ENCODE measurements around the gene FNIP2. TPM values are rescaled to one million over a fixed set of nuclear protein-coding genes. Genes with fewer than 3 reads are reported as not detected.
"Not testable (repeated sequence)": the region's sequence is repeated elsewhere in the genome, so short reads cannot be mapped to it uniquely, and the experiment has no call there.

FNIP2 gene
- total and polyA plus RNA-seq, 3 donors from 2014 or later, result 23.5 to 28.4 (median 25.0) TPM

DNA sequence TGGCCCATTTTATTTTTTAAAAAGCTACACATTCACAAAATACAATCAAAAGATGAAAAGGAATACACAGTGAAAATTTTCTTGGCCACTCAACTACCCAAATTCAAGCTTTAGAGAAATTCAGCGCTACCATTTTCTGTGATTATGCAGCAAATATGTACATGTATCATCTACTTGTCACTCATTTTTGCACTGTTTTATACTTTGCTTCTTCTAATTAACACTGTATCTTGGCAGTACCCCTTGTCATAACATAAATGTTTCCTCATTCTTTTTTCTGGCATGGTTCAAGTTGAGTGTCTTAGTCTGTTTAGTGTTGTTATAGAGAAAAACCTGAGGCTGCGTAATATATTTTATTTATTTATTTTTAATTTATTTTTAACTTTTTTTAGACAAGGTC, 30.0 kb upstream of the FNIP2 start:
- H3K27ac ChIP-seq, result no peak overlapping the region
- no peak overlapping the region for H3K4me3 ChIP-seq
- DNase-seq, result no peak
- intact Hi-C loops (cut with DNase I; ENCODE audit: low total_unique reads), result no loop called here
- H3K36me3 ChIP-seq (ENCODE audit: low read depth, missing control alignments), result no peaks in the 10 kb centered on the region
- no peaks in the 10 kb centered on the region for H3K9me3 ChIP-seq
- WGBS, 2 donors, result 96 to 99% methylated on average over 2 of the region's 2 CpGs
- no peaks in the 10 kb centered on the region for H3K27me3 ChIP-seq
- no peaks in the 10 kb centered on the region for H3K4me1 ChIP-seq
- no peak for TF ChIP-seq POLR2A (IDR thresholded peaks at IDR 0.05)
- TF ChIP-seq, protein P1, sequence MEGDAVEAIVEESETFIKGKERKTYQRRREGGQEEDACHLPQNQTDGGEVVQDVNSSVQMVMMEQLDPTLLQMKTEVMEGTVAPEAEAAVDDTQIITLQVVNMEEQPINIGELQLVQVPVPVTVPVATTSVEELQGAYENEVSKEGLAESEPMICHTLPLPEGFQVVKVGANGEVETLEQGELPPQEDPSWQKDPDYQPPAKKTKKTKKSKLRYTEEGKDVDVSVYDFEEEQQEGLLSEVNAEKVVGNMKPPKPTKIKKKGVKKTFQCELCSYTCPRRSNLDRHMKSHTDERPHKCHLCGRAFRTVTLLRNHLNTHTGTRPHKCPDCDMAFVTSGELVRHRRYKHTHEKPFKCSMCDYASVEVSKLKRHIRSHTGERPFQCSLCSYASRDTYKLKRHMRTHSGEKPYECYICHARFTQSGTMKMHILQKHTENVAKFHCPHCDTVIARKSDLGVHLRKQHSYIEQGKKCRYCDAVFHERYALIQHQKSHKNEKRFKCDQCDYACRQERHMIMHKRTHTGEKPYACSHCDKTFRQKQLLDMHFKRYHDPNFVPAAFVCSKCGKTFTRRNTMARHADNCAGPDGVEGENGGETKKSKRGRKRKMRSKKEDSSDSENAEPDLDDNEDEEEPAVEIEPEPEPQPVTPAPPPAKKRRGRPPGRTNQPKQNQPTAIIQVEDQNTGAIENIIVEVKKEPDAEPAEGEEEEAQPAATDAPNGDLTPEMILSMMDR (IDR thresholded peaks at IDR 0.05), result no peak

DNA sequence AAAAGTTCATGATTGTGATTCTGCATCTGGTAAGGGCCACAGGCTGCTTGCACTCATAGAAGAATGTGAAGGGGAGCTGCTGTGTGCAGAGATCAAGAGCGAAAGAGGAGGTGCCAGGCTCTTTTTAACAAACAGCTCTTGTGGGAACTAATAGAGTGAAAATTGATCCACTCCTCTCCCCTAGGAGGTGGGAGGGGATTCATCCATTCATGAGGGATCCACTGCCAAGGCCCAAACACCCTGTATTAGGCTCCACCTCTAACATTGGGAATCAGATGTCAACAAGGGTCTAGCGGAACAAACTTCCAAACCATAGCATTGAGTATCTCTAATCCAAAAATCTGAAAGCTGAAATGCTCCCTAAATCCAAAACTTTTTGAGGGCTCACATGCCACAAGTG, 29.2 kb upstream of the FNIP2 start:
- WGBS, 2 donors, result 90 to 95% methylated on average over 2 of the region's 2 CpGs
- Histone ChIP-seq H3K4me3 (no peak overlapping the region), H3K4me1 (no peaks in the 10 kb centered on the region), H3K27me3 (no peaks in the 10 kb centered on the region), H3K36me3 (ENCODE audit: low read depth, missing control alignments) (no peaks in the 10 kb centered on the region), H3K27ac (no peak overlapping the region), H3K9me3 (no peaks in the 10 kb centered on the region)
- intact Hi-C loops (cut with DNase I; ENCODE audit: low total_unique reads), result no loop called here
- no peak for DNase-seq
- no peak for TF ChIP-seq POLR2A (IDR thresholded peaks at IDR 0.05)
- TF ChIP-seq, protein P1 (IDR thresholded peaks at IDR 0.05), result no peak

DNA sequence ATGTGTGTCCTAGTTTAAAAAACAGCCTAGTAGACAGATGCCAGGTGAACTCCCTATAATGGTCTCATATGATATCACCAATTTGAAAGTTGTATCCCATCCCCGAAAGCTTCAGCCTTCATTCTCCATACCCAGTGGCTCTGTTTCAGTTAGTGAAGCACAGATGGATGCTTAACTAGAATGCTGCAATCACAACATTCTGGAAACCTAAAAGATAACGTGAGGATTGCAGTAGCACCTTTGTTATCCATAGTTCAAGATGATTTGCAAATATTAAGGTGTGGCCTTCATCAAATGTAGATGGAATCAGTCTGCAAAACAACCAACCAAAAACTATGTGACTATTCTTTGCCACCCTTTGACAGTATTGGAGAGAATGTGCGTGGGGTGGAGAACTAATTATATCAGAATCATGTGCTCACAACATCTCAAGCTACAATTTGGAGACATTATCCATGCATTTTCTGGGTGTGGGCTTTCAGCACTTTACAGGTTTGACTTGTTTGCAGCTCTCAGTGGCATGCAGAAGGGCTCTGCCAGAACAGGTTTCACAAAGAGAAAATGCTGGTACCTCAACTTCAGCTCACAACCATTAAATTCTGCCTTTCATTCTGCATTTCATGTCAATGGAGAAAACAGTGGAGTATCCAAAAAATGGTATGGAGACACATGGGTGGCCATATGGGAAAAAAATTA, 27.4 kb upstream of the FNIP2 start:
- Histone ChIP-seq H3K36me3 (ENCODE audit: low read depth, missing control alignments) (no peaks in the 10 kb centered on the region), H3K4me1 (no peaks in the 10 kb centered on the region), H3K9me3 (no peaks in the 10 kb centered on the region), H3K4me3 (no peak overlapping the region), H3K27me3 (no peaks in the 10 kb centered on the region), H3K27ac (no peak overlapping the region)
- no peak for DNase-seq
- TF ChIP-seq POLR2A (IDR thresholded peaks at IDR 0.05), result no peak
- TF ChIP-seq, protein P1 (IDR thresholded peaks at IDR 0.05), result no peak
- 82 to 87% methylated on average over 3 of the region's 3 CpGs for WGBS, 2 donors
- intact Hi-C loops (cut with DNase I; ENCODE audit: low total_unique reads), result no loop called here

DNA sequence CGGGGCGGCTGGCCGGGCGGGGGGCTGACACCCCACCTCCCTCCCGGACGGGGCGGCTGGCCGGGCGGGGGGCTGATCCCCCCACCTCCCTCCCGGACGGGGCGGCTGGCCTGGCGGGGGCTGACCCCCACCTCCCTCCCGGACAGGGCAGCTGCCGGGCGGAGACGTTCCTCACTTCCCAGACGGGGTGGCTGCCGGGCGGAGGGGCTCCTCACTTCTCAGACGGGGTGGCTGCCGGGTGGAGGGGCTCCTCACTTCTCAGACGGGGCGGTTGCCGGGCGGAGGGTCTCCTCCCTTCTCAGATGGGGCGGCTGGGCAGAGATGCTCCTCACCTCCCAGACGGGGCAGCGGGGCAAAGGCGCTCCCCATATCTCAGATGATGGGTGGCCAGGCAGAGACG, 22.3 kb upstream of the FNIP2 start:
- H3K27me3 ChIP-seq; H3K36me3 ChIP-seq (ENCODE audit: low read depth, missing control alignments); H3K4me3 ChIP-seq; intact Hi-C loops (cut with DNase I; ENCODE audit: low total_unique reads); DNase-seq; H3K9me3 ChIP-seq; H3K4me1 ChIP-seq; H3K27ac ChIP-seq: not testable (repeated sequence)
- WGBS, 2 donors, result 97% methylated on average over 15 of the region's 31 CpGs; no CpG with 5 or more reads in 1 of the 2 donors

DNA sequence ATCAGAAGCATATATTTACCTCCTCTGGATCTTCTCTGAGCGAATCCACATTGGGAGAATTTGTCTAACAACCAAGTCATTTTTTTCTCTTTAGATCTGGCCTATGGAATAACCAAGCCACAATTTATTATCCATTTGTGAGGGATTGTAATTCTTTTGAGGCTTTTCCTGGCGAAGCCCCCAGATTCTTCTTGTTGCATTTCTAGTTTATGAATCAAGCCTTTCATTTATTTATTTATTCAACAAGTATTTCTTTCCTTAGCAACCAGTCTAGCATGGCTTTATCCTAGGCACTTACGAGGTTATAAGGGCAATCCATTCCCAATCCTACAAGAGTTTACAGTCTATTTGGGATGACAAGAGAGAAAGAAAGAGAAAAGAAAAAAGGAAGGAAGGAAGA, 18.4 kb upstream of the FNIP2 start:
- Histone ChIP-seq H3K4me3 (no peak overlapping the region), H3K27me3 (no peaks in the 10 kb centered on the region), H3K36me3 (ENCODE audit: low read depth, missing control alignments) (no peaks in the 10 kb centered on the region), H3K27ac (no peak overlapping the region), H3K4me1 (no peaks in the 10 kb centered on the region), H3K9me3 (no peaks in the 10 kb centered on the region)
- TF ChIP-seq POLR2A (IDR thresholded peaks at IDR 0.05), result no peak
- TF ChIP-seq, protein P1 (IDR thresholded peaks at IDR 0.05), result no peak
- intact Hi-C loops (cut with DNase I; ENCODE audit: low total_unique reads), result no loop called here
- DNase-seq, result no peak
- WGBS, 2 donors, result 88 to 91% methylated on average over 3 of the region's 3 CpGs

All from testis (tissue), 3 donors.